ENCODE data around the gene LTBP2. TPM values are rescaled to one million over a fixed set of nuclear protein-coding genes. Genes with fewer than 3 reads are reported as not detected.

LTBP2 gene
- polyA plus RNA-seq, 2 of the 4 experiments (the other 2 are of a cell fraction) = 4.9 to 14.4 TPM

DNA sequence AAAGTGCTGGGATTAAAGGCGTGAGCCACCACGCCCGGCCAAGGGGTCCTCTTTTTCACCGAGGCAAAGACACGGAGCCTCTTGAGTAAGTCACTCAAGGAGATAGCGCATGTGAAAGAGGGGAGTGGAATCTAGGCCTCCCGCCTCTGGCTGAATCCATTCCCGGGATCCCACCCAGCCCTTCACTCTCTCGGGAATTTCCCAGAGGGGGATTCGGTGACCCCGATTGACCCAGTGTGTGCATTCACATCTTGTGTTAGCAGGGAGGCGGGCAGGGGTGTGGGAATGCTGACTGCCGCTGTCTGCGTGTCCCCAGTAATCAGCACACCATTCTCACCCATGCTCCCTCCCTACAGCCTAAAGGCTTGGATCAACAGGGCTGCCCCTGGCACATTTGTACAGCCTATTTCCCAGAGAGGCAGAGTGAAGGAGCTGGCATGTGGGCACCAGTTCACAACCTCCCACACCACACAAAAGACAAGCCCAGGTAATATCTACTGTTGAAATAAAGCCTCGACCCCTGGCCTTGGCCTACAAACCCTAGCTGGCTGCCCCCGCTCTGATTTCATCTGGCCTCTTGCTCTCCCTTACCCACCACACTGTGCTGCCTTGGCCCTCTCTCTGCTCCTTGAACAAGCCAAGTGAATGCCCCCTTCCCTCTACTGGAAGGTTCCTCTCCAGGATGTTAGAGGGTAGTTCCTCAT lies 1.3 kb upstream of the LTBP2 start:
- peak overlapping the region; percentile 89 to 96 for H3K27ac ChIP-seq
- ChIA-PET CTCF (interaction anchor here (0.5 to 7.2 kb wide), 50 partner anchors 8 to 1116 kb away, joined by 3 to 228 read pairs (median 5); partner anchors contain the start of gene YLPM1), POLR2A (interaction anchor here (0.5 to 0.8 kb wide), 2 partner anchors 8 to 28 kb away, joined by 3 to 5 read pairs; no protein-coding TSS in a partner anchor)
- 66% methylated on average over 16 of the region's 16 CpGs for WGBS (ENCODE audit: missing lambda C conversion rate)
- peak overlapping the region; percentile 8; the same call in 2 of the 3 replicates for H3K4me2 ChIP-seq
- DNase-seq (ENCODE audit: low read depth in 1 of 2, low spot score in 1 of 2) (no peak), FAIRE-seq (no peak), ATAC-seq (no peak)
- no peaks in the 10 kb centered on the region for H3K9me3 ChIP-seq
- H3K4me1 ChIP-seq = peaks cover 63% of the 10 kb centered on the region
- no peak overlapping the region for H3K4me3 ChIP-seq
- TF ChIP-seq BHLHE40 (IDR thresholded peaks at IDR 0.05; ENCODE audit: low read depth, low read length) = no peak
- TF ChIP-seq CBX2 (IDR thresholded peaks at IDR 0.05; ENCODE audit: borderline replicate concordance, low read depth) = no peak
- no peak for TF ChIP-seq NFE2L2 (conservative IDR thresholded peaks at IDR 0.05; ENCODE audit: low read length)
- TF ChIP-seq ZC3H11A (IDR thresholded peaks at IDR 0.05) = no peak
- TF ChIP-seq FOSB (CRISPR knock-in tag; IDR thresholded peaks at IDR 0.05) = no peak
- no peak for TF ChIP-seq ZFP36 (IDR thresholded peaks at IDR 0.05; ENCODE audit: borderline replicate concordance, partially characterized antibody)
- TF ChIP-seq SMC3 (IDR thresholded peaks at IDR 0.05) = no peak
- TF ChIP-seq POLR2A (IDR thresholded peaks at IDR 0.05; ENCODE audit: low read length) = no peak
- no peak for TF ChIP-seq MAFK (IDR thresholded peaks at IDR 0.05; ENCODE audit: partially characterized antibody)
- TF ChIP-seq RAD21 (conservative IDR thresholded peaks at IDR 0.05 in 1 of 2, IDR thresholded peaks at IDR 0.05 in 1 of 2) = no peak
- no peak for TF ChIP-seq CHD4 (IDR thresholded peaks at IDR 0.05; ENCODE audit: borderline replicate concordance)
- TF ChIP-seq RNF2 (IDR thresholded peaks at IDR 0.05; ENCODE audit: borderline replicate concordance, low read depth) = no peak
- no peak for TF ChIP-seq JUNB (IDR thresholded peaks at IDR 0.05)
- TF ChIP-seq NR3C1 (IDR thresholded peaks at IDR 0.05) = no peak
- no peak for TF ChIP-seq CBX8 (IDR thresholded peaks at IDR 0.05)
- TF ChIP-seq REST (IDR thresholded peaks at IDR 0.05) = no peak
- TF ChIP-seq EHF (CRISPR knock-in tag; IDR thresholded peaks at IDR 0.05) = no peak
- TF ChIP-seq TFCP2L1 (CRISPR knock-in tag; IDR thresholded peaks at IDR 0.05) = no peak
- TF ChIP-seq KDM1A (IDR thresholded peaks at IDR 0.05; ENCODE audit: low read depth) = no peak

DNA sequence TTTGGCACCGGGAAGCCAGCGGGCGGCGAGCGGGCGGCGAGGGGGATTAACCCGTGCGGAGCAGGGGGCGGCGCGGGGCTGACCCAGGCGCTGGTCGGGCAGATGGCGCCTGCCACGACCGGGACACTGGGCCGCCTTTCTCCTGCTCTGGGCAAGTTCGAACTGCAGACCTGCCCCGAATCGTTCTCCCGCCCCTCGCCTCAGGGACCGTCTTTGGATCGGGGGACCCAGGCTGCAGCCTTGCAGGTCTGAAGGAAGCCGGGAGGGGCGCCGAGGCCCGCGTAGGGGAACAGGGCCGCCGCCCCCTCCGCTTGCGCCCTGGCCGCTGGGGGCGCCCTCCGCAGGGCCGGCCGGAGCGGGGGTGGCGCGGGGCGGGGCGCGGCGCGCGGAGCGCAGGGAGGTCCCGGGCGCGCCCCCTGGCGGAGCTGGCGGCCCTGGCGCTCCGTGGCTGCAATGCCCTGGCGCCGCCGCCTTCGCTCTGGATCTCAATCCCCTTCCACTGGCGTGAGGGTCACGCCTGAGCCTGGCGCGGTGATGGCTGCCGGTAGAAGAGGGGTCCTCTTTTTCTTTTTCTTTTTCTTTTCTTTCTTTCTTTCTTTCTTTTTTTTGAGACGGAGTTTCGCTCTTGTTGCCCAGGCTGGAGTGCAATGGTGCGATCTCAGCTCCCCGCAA lies 449 bp upstream of the LTBP2 start:
- peaks cover 54% of the 10 kb centered on the region for H3K4me1 ChIP-seq
- ChIA-PET POLR2A (interaction anchor here (0.5 to 0.8 kb wide), 2 partner anchors 9 to 29 kb away, joined by 3 to 5 read pairs; no protein-coding TSS in a partner anchor), CTCF (interaction anchor here (0.5 to 7.2 kb wide), 64 partner anchors 8 to 1115 kb away, joined by 3 to 228 read pairs (median 5); partner anchors contain the start of gene YLPM1)
- no peak for FAIRE-seq
- peak; percentile 75 to 84 for ATAC-seq
- H3K27ac ChIP-seq = peak overlapping the region; percentile 89 to 91
- peak overlapping the region; percentile 66 for H3K4me3 ChIP-seq
- peak overlapping the region; percentile 86 for H3K4me2 ChIP-seq
- DNase-seq (ENCODE audit: low read depth in 1 of 2, low spot score in 1 of 2) = peak; percentile 55 to 78
- 16% methylated on average over 23 of the region's 69 CpGs for WGBS (ENCODE audit: missing lambda C conversion rate)
- no peaks in the 10 kb centered on the region for H3K9me3 ChIP-seq
- peak; percentile 35 to 75; a peak in 4 of 5 replicates for TF ChIP-seq JUN (IDR thresholded peaks at IDR 0.05)
- no peak for TF ChIP-seq PHF8 (IDR thresholded peaks at IDR 0.05; ENCODE audit: borderline replicate concordance, low read depth)
- TF ChIP-seq SMC3 (IDR thresholded peaks at IDR 0.05) = peak; percentile 92
- TF ChIP-seq CBX2 (IDR thresholded peaks at IDR 0.05; ENCODE audit: borderline replicate concordance, low read depth) = no peak
- peak; percentile 11; the same call in 1 of the 2 replicates for TF ChIP-seq HOXB5 (CRISPR knock-in tag; IDR thresholded peaks at IDR 0.05)
- TF ChIP-seq EHMT2 (IDR thresholded peaks at IDR 0.05; ENCODE audit: low read depth) = no peak
- no peak for TF ChIP-seq MYC (IDR thresholded peaks at IDR 0.05; ENCODE audit: borderline replicate concordance, low read length)
- TF ChIP-seq RFX5 (IDR thresholded peaks at IDR 0.05) = no peak
- TF ChIP-seq, protein P1, sequence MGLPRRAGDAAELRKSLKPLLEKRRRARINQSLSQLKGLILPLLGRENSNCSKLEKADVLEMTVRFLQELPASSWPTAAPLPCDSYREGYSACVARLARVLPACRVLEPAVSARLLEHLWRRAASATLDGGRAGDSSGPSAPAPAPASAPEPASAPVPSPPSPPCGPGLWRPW (IDR thresholded peaks at IDR 0.05) = no peak
- TF ChIP-seq HOXA7 (CRISPR knock-in tag; IDR thresholded peaks at IDR 0.05) = no peak
- TF ChIP-seq POLR2AphosphoS2 (conservative IDR thresholded peaks at IDR 0.05; ENCODE audit: low read length) = no peak
- TF ChIP-seq RNF2 (IDR thresholded peaks at IDR 0.05; ENCODE audit: borderline replicate concordance, low read depth) = no peak
- no peak for TF ChIP-seq ZFP36 (IDR thresholded peaks at IDR 0.05; ENCODE audit: borderline replicate concordance, partially characterized antibody)
- no peak for TF ChIP-seq FOXS1 (CRISPR knock-in tag; IDR thresholded peaks at IDR 0.05)
- TF ChIP-seq FOSB (CRISPR knock-in tag; IDR thresholded peaks at IDR 0.05) = no peak
- no peak for TF ChIP-seq CHD2 (IDR thresholded peaks at IDR 0.05; ENCODE audit: low read length, partially characterized antibody)
- no peak for TF ChIP-seq CHD4 (IDR thresholded peaks at IDR 0.05; ENCODE audit: borderline replicate concordance)
- TF ChIP-seq NFE2L2 (conservative IDR thresholded peaks at IDR 0.05; ENCODE audit: low read length) = no peak
- no peak for TF ChIP-seq E2F6 (IDR thresholded peaks at IDR 0.05; ENCODE audit: borderline replicate concordance, low read depth)
- TF ChIP-seq, protein P2, sequence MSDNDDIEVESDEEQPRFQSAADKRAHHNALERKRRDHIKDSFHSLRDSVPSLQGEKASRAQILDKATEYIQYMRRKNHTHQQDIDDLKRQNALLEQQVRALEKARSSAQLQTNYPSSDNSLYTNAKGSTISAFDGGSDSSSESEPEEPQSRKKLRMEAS (IDR thresholded peaks at IDR 0.05) = peak; percentile 44; the same call in 1 of the 2 replicates
- TF ChIP-seq RARB (CRISPR knock-in tag; IDR thresholded peaks at IDR 0.05) = no peak
- no peak for TF ChIP-seq JUNB (IDR thresholded peaks at IDR 0.05)
